K562 (cell line): Measurements from ENCODE around the gene RNF114. TPM values are rescaled to one million over a fixed set of nuclear protein-coding genes. Genes with fewer than 3 reads are reported as not detected.

Experiments
- CREB1 ChIP-seq, 2 experiments: sonication (generic) in 1 of 2; formaldehyde crosslinking in 1 of 2; IDR thresholded peaks; 2 replicates each; pipeline versions ENCODE4 v1.6.1 to v1.8.0; 2012 to 2022; ENCODE audit warnings: inconsistent platforms in 1 of 2, mild to moderate bottlenecking in 1 of 2, missing genetic modification reagents in 1 of 2, moderate library complexity in 1 of 2
- ETS1 ChIP-seq: conservative IDR thresholded peaks from 2 replicates; pipeline ENCODE4 v1.6.1; 2011; ENCODE audit warnings: low read depth, mild to moderate bottlenecking, low read length; ENCODE audit not compliant: control insufficient read depth
- GABPB2 ChIP-seq: fragments of 250-450 bp; sonication (Bioruptor Pico); conservative IDR thresholded peaks from 2 replicates; pipeline ENCODE4 v1.5.1; 2021; ENCODE audit warnings: mild to moderate bottlenecking
- GTF2F1 ChIP-seq: IDR thresholded peaks from 2 replicates; pipeline ENCODE4 v1.6.1; 2011; ENCODE audit warnings: low read depth, low read length, improper control_type of control experiment
- NUFIP1 ChIP-seq: fragments of 450-650 bp; IDR thresholded peaks from 2 replicates; pipeline ENCODE4 v1.6.1; 2018; ENCODE audit not compliant: partially characterized antibody
- POLR2H ChIP-seq: IDR thresholded peaks from 2 replicates; pipeline ENCODE4 v1.6.1; 2016; ENCODE audit warnings: missing genetic modification characterization, low read depth, mild to moderate bottlenecking, control low read depth, missing compliant biosample characterization, moderate library complexity
- PTBP1 ChIP-seq: fragments of 200-400 bp; formaldehyde crosslinking; IDR thresholded peaks from 2 replicates; pipeline ENCODE4 v1.6.1; 2017; ENCODE audit warnings: low read depth, low read length
- RBM34 ChIP-seq: fragments of 200-400 bp; formaldehyde crosslinking; IDR thresholded peaks from 2 replicates; pipeline ENCODE4 v1.6.1; 2018; ENCODE audit warnings: low read length, borderline replicate concordance; ENCODE audit not compliant: insufficient read depth
- TCF3 ChIP-seq: sonication (generic); formaldehyde crosslinking; IDR thresholded peaks from 2 replicates; pipeline ENCODE4 v1.4.0; 2020; ENCODE audit warnings: mild to moderate bottlenecking, missing genetic modification reagents
- TCFL5 ChIP-seq: fragments of 250-450 bp; sonication (Bioruptor Pico); conservative IDR thresholded peaks from 2 replicates; pipeline ENCODE4 v1.6.1; 2021; ENCODE audit warnings: mild to moderate bottlenecking, moderate library complexity, matching md5 sums
- ZKSCAN3 ChIP-seq: fragments of 250-450 bp; sonication (Bioruptor Pico); IDR thresholded peaks from 2 replicates; pipeline ENCODE4 v1.4.0; 2020
- ZMIZ1 ChIP-seq, 2 experiments: fragments of 150-350 bp in 1 of 2; IDR thresholded peaks; 2 replicates each; pipeline ENCODE4 v1.6.1; 2012 to 2016; ENCODE audit warnings: low read depth in 2 of 2, low read length in 2 of 2, mild to moderate bottlenecking in 1 of 2, moderate library complexity in 1 of 2
- ZNF324 ChIP-seq: fragments of 250-450 bp; sonication (Bioruptor Pico); IDR thresholded peaks from 2 replicates; pipeline ENCODE4 v1.4.0; 2020; ENCODE audit warnings: mild to moderate bottlenecking
- ZNF699 ChIP-seq: fragments of 250-450 bp; sonication (Bioruptor Pico); IDR thresholded peaks from 2 replicates; pipeline ENCODE4 v1.8.0; 2021; ENCODE audit warnings: mild to moderate bottlenecking, moderate library complexity; ENCODE audit not compliant: insufficient replicate concordance
- ZNF766 ChIP-seq: fragments of 200-800 bp; sonication (Bioruptor generic); conservative IDR thresholded peaks from 2 replicates; pipeline ENCODE4 v1.6.1; 2016; ENCODE audit warnings: missing genetic modification characterization, missing compliant biosample characterization
- ZSCAN32 ChIP-seq: fragments of 450-650 bp; formaldehyde crosslinking; IDR thresholded peaks from 2 replicates; pipeline ENCODE4 v1.4.0; 2020; ENCODE audit warnings: mild to moderate bottlenecking, moderate library complexity
- polyA plus RNA-seq, 8 experiments: library from polyadenylated mRNA; depleted of rRNA in 4 of 8; stranded (reverse) in 5 of 8; unstranded in 3 of 8; fragments of >200 nt; fragmentation: Nextera tagmentation in 2 of 8; fragmentation: Illumina TruSeq in 1 of 8; extraction: Ambion mirVana in 2 of 8; extraction: Trizol in 1 of 8; gene quantifications; 2 replicates each; pipeline versions ENCODE4 v1.2.1 to v1.2.3, GENCODE V29; 2011 to 2014; ENCODE audit warnings: inconsistent platforms in 1 of 8, missing spikeins in 1 of 8
- total RNA-seq, 7 experiments: library from RNA; depleted of rRNA in 6 of 7; stranded (reverse); fragments of >200 nt in 6 of 7; fragmentation: Illumina TruSeq in 2 of 7; extraction: Trizol in 2 of 7; gene quantifications; 2 replicates each; pipeline versions ENCODE4 v1.2.1 to v1.2.3, GENCODE V29; 2011 to 2021; ENCODE audit warnings: low replicate concordance in 1 of 7
- TF ChIP-seq, protein P1 (sequence below): fragments of 250-450 bp; sonication (Bioruptor Pico); IDR thresholded peaks from 2 replicates; pipeline ENCODE4 v1.5.0; 2021
- TF ChIP-seq, protein P2 (sequence below): fragments of 150-350 bp; conservative IDR thresholded peaks from 2 replicates; pipeline ENCODE4 v1.6.1; 2014; ENCODE audit warnings: low read length

Gene RNF114
- total and polyA plus RNA-seq, 9 of the 15 experiments (the other 6 are each of a cell fraction or from before 2014, with no cell fraction given) = 38.6 to 111 (median 62.6) TPM

- TF ChIP-seq CREB1 (IDR thresholded peaks at IDR 0.05) = peak; percentile 69; the same call in 1 of the 2 replicates
- peak; percentile 58; the same call in 1 of the 2 replicates for TF ChIP-seq CREB1 (CRISPR knock-in tag; IDR thresholded peaks at IDR 0.05)
- 0 out of 2 replicates have a peak, but pooled peaks have one; percentile 9 for TF ChIP-seq PTBP1
- TF ChIP-seq ZNF766 (CRISPR knock-in tag) = peak; percentile 28; the same call in 1 of the 2 replicates
- TF ChIP-seq TCF3 = 0 out of 2 replicates have a peak, but pooled peaks have one; percentile 9
- TF ChIP-seq, protein P1, sequence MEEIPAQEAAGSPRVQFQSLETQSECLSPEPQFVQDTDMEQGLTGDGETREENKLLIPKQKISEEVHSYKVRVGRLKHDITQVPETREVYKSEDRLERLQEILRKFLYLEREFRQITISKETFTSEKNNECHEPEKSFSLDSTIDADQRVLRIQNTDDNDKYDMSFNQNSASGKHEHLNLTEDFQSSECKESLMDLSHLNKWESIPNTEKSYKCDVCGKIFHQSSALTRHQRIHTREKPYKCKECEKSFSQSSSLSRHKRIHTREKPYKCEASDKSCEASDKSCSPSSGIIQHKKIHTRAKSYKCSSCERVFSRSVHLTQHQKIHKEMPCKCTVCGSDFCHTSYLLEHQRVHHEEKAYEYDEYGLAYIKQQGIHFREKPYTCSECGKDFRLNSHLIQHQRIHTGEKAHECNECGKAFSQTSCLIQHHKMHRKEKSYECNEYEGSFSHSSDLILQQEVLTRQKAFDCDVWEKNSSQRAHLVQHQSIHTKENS (CRISPR knock-in tag) = no peak
- peak in 1 of 2 experiments; percentile 78; a peak in 2 of 4 replicates for TF ChIP-seq ZMIZ1 (IDR thresholded peaks at IDR 0.05; ENCODE audit: low read depth in 2 of 2, low read length in 2 of 2)
- TF ChIP-seq RBM34 = no peak
- TF ChIP-seq ZNF324 = no peak
- no peak for TF ChIP-seq ZSCAN32 (CRISPR knock-in tag)
- TF ChIP-seq ZNF699 (CRISPR knock-in tag) = no peak
- peak; percentile 81; the same call in 1 of the 2 replicates for TF ChIP-seq GTF2F1
- TF ChIP-seq GABPB2 = no peak
- no peak for TF ChIP-seq TCFL5 (CRISPR knock-in tag)
- peak; percentile 98 for TF ChIP-seq POLR2H
- no peak for TF ChIP-seq NUFIP1
- TF ChIP-seq, protein P2, sequence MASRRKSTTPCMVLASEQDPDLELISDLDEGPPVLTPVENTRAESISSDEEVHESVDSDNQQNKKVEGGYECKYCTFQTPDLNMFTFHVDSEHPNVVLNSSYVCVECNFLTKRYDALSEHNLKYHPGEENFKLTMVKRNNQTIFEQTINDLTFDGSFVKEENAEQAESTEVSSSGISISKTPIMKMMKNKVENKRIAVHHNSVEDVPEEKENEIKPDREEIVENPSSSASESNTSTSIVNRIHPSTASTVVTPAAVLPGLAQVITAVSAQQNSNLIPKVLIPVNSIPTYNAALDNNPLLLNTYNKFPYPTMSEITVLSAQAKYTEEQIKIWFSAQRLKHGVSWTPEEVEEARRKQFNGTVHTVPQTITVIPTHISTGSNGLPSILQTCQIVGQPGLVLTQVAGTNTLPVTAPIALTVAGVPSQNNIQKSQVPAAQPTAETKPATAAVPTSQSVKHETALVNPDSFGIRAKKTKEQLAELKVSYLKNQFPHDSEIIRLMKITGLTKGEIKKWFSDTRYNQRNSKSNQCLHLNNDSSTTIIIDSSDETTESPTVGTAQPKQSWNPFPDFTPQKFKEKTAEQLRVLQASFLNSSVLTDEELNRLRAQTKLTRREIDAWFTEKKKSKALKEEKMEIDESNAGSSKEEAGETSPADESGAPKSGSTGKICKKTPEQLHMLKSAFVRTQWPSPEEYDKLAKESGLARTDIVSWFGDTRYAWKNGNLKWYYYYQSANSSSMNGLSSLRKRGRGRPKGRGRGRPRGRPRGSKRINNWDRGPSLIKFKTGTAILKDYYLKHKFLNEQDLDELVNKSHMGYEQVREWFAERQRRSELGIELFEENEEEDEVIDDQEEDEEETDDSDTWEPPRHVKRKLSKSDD = no peak; the same call in 1 of the 2 replicates
- no peak for TF ChIP-seq ZKSCAN3 (CRISPR knock-in tag)
- peak; percentile 74; the same call in 1 of the 2 replicates for TF ChIP-seq ETS1
These were observed 46.3 kb downstream of the RNF114 start, which contains the start of gene SNAI1 (continued) for GRCh38 chr20:49982346-49983122.
